NCI-H2107 treated with DMSO at 0.1 percent for 48 hours (cell line): Measurements from ENCODE around the gene COL9A2.
"Not testable (repeated sequence)": the region's sequence is repeated elsewhere in the genome, so short reads cannot be mapped to it uniquely, and the experiment has no call there.

Experiments used
- DNase-seq: peaks from one replicate; lab custom pipeline; 2025; ENCODE audit not compliant: unreplicated experiment; lab: John Stamatoyannopoulos, UW

Gene COL9A2

DNA sequence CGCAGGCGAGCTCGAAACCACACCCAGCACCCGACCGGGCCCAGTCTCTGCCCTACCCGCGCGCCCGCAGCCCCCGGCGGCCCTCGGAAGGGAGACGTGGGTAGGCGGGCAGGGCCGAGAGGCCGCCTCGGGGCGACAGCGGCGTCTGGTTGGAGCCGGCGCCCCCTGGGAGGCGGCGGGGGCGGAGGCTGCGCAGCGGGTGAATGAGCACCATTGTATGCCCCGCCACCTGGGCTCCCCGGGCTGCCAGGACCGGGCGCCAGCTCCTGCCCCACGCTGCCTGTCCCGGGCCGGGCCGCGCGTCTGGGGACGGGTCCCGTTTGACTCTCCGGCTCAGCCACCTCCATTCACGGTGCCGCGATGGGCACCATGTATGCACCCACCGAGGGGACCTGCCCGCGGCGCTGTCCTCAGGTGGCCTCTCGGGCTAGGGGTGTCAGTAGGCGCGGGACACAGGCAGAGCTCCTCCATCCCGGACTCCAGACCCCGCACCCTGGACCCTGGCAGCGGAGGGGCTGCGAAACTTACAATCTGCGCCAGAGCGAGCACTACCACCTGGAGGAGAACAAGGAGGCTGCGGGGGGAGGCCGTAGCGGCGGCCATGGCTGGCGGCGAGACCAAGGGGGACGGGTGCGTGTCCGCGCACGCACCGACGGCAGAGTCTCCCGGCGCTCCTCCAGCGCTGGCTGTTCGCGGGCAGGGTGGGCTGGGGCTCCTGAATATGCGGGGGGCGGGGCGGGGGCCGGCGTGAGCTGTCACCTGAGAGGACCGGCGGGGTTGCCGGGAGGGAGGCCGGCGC, at the start of gene COL9A2:
Gene COL9A2 (minus strand): TSS at position 692 of the 799 bp plus-strand sequence. CDS start 89 bp downstream, at position 603.
- no peak for DNase-seq

DNA sequence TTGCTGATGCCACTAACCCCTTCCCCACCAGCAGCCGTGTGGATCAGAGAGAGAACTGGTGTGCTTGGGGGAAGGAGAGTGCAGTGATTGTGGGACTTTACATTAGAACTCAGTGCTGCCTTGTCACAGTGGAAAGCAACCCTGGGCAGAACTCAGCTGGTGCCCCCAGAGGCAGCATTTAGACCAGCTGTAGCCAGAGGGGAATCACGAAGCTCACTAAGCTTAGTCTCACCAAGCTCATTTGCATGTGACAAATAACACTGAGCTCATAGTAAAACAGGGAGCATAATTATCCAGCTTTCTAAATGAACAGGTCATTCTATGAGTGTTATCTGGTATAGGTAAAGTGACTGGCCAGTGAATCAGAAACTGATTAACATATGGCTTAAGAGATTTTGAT, 46.6 kb upstream of the COL9A2 start:
- no peak for DNase-seq

DNA sequence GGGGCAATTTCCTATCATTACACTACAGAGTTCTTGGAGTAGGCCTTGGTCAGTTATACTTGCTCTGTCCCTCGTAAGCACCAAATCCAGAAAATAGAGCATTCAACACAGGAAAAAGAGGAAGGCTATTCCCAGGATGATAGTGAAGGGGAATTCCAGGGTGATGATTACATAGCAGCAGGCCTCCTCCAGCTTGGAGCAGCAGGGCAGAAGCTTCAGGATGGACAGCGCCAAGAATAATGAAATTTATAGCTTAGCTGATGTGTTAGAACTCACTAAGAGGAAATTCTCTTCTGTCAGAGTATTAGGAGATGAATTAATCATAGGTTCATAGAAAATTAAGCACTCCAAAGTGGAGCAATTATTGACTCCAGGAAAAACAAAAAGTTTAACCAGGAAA, 45.6 kb upstream of the COL9A2 start:
- DNase-seq = no peak

DNA sequence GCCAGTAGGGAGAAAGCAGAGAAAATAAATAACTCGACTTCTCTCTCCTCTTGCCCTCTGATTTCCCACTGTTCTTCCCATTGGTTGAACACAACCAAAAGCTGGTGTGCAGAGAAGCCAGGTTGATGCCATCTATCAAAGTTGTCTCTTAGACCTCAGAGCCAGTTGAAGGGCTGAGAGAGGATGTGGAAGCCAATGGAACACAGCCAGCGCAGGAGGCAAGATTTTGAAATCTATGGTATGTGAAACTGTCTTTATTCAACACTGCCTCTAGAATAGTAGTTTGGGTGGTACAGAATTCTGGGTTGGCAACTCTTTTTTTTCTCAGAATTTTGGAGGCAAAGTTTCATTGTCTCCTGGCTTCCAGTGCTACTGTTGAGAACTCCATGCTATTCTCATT, 45.1 kb upstream of the COL9A2 start:
- DNase-seq = no peak

DNA sequence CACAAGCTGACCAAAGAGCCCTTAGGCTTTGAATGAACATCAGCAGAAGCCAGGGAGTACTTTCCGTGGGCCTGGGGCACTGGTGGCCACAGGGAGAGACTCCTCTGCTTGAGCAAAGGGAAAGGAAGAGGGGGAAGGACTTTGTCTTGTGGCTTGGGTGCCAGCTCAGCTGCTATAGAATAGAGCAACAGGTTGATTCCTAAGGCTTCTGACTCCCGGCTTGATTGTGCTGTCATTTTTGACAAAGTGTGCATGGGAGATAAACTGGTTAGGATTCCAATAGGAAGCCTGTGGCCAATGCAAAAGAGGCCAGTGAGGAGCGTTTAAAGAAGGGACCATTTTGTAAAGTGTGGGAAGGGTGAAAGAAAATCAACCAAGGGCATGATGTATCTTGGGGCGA, 44.6 kb upstream of the COL9A2 start:
- no peak for DNase-seq

DNA sequence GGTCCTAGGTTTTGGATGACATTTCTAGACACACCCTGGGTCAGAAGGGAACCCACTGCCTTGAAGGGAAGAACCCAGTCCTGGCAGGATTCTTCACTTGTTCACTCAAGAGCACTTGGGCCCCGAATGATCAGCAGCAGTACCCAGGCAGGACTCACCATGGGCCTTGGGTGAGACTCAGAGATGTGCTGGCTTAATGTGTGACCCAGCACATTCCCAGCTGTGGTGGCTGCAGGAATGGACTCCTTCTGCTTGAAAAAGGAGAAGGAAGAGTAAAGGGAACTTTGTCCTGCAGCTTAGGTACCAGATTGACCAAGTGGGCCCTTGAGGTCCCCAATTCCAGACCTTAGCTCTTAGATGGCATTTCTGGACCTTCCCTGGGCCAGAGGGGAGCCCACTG, 44.1 kb upstream of the COL9A2 start:
- no peak for DNase-seq

DNA sequence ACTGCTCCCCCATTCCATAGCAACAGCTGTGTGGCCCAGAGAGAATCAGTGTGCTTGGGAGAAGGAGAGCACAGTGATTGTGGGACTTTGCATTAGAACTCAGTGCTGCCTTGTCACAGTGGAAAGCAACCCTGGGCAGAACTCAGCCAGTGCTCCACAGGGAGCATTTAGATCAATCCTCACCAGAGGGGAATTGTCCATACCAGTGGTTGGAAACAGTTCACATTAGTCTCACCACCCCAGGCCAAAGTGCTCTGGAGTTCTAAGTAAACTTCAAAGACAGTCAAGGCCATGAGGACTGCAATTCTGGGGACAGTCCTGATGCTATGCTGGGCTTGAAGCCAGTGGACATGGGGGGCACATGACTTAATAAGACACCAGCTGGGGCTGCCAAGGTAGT, 43.5 kb upstream of the COL9A2 start:
- no peak for DNase-seq

DNA sequence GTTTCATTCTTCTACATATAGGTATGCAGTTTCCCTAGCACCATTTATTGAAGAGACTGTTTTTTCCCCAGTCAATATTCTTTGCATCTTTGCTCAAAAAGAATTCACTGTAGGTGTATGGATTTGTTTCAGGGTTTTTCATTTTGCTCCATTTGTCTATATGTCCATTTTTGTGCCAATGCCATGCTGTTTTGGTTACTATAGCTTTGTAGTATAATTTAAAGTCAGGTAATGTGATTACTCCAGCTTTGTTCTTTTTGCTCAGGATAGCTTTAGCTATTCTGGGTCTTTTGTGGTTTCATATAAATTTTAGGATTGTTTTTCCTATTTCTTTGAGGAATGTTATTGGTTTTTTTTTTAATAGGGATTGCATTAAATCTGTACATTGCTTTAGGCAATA, 40.5 kb upstream of the COL9A2 start:
- no peak for DNase-seq

DNA sequence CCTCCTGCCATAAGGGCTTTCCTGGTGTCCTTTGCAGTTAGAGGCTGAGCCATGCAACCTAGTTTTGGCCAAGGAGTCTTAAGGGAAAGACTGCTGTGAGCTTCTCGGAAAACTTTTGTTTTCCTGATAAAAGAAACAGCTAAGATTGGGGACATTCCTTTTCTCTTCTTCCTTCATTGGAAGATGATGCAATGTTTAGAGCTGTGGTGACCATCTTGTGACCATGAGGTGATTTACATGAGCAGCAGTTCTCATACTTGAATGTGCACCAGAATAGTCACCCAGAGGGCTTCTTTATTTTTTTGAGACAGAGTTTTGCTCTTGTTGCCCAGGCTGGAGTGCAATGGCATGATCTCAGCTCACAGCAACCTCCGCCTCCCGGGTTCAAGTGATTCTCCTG, 36.0 kb upstream of the COL9A2 start:
- no peak for DNase-seq

DNA sequence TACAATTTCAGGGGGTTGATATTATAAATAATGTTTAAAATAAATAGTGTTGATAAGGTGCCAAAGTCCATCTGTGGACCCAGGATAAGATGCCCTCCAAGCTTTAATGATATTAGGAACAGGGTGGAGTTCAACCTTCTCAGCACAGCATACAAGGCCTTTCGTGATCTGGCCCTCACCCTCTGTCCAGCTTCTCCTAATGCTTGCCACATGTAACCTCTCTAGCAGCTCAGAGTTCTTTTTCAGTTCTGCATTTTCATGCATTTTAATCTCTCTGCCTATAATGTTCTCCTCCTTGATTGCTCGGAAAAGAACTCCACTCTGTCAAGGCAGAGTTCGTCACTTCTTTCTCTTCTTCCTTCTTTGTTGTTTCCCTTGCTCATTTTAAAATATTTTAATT, 35.0 kb upstream of the COL9A2 start:
- DNase-seq = no peak

DNA sequence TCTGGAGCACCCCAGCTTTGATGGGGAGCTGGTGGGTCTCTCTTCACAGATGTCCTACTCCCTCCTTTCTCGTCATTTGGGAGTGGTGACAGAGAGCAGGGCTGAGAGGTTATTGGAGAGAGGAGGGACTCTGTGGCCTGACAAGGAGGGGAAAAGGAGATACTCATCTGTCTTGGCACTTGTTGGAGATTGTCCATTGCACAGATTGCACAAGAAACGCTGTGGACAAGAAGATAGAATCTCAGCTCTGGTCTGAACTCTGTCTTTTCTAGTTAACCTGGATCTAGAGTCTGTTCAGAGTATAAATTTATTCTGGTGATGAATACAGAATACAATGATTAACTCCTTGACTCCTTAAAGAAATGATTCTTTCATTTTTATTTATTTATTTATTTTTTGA, 34.0 kb upstream of the COL9A2 start:
- DNase-seq = no peak

DNA sequence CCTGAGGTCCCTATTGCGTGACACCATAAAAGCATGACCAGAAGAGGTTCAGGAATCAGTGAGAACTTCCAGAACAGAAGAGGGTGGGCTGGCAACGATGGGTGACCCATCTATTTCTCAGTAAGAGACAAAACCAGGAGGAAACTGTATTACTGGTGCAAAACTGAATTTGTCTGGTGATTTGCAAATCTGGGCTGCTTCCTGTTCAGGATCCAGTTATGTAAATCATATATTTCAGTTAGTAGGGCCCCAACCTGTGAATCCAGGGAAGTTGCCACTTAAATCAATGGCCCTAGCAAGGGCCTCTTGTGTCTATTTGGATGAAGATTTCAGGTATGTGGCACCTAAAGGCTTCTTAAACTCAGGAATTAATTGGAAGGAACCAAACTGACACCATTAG, 33.3 kb upstream of the COL9A2 start:
- DNase-seq = no peak

DNA sequence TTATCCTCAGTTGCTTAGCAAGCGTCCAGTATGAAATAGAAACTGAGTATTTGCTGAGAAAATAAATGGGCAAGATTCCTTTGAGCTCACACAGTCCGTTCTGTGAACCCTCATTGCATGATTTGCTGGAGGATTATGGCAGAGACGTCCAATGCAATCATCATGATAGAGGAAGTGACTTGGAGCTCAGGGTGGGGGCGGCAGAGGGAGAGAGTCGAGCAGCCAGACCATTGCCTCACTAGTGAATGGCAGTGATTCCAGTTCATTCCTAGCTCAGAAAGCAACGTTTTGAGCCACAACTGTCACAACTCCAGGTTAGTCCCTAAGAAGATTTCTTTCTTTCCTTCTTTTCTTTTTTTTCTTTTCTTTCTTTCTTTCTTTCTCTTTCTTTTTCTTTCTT, 27.5 kb upstream of the COL9A2 start:
- DNase-seq = no peak

DNA sequence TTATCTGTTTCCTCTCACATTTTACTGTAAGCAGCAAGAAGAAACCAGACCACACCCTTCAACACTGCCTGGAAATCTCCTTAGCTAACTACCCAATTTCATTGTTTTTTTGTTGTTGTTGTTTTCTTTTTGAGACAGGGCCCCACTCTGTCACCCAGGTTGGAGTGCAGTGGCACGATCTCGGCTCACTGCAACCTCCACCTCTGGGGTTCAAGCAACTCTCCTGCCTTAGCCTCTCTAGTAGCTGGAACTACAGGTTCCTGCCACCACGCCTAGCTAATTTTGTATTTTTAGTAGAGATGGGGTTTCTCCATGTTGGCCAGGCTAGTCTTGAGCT, 25.3 kb upstream of the COL9A2 start:
- DNase-seq = not testable (repeated sequence)

DNA sequence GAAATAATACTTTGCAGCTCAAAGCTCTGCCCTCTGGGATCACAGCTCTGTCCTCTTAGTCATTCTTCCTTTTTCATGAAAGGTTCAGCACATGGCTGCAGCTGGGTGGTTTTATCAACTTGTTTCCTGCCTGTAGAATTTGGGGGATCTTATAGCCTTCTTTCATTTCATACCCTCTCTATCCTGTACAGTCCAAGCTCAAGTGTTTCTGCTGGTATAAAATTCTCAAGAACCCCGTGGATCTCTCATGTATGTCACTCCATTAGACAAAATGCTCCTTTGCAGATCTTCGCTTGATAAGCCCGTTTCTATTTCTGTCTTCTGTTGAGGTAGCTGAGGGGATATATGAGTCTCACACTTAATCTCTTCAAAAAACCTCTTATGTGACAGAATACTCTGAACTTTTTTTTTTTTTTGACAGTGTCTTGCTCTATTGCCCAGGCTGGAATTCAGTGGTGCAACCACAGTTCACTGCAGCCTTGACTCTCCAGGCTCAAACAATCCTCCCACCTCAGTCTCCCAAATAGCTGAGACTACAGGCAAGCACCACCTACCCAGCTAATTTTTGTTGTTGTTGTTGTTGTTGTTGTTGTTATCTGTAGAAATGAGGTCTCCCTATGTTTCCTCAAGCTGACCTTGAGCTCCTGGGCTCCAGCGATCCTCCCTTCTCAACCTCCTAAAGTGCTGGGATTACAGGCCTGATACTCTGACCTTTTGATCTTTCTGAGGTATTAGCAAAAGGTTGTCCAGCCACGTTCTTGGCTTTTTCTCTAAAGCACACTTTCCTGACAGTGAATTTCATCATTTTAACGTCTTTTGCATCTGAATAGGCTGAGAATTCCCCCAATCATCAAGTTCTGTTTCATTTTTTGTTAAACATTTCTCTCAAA, 24.6 kb upstream of the COL9A2 start:
- no peak for DNase-seq

DNA sequence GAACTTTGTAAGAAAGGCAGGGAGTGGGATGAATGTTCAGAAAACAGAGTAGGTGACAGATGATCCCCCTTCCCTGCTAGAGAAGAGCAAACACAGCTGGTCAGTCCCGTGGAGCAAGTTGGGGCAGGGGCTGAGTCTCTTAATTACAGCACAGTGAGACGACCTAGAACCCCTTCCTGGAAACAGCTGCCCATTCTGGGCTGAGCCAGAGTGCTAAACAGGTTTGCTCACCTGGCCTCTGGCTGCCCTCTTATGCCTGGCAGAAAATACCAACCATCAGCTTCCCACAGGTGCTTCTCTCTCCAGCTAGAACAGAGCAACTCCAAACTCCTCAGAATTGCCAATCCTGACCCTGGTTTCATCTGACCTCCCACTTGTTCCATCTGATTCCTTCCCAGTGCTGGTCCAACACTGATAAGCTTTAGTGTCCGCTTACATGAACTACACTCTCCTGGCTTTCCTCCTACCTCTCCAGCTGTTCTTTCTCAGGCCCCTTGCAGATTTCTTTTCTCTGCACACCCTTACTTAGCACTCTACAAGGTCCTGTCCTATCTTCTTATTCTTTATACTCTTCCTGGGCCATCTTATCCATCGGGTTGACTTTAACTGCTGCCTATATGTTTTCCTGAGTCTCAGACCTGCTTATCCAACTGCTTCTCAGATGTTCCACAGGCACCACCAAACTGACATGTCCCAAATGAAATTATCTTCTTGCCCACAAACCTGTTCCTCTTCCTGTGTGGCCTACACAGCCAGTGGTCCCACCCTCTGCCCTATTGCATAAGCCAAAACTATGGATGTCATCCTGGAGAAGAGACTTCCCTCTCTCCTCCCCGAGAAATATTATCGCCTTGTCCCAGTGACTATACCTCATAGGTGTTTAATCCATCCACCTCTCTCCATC, 22.6 kb upstream of the COL9A2 start:
- DNase-seq = no peak

DNA sequence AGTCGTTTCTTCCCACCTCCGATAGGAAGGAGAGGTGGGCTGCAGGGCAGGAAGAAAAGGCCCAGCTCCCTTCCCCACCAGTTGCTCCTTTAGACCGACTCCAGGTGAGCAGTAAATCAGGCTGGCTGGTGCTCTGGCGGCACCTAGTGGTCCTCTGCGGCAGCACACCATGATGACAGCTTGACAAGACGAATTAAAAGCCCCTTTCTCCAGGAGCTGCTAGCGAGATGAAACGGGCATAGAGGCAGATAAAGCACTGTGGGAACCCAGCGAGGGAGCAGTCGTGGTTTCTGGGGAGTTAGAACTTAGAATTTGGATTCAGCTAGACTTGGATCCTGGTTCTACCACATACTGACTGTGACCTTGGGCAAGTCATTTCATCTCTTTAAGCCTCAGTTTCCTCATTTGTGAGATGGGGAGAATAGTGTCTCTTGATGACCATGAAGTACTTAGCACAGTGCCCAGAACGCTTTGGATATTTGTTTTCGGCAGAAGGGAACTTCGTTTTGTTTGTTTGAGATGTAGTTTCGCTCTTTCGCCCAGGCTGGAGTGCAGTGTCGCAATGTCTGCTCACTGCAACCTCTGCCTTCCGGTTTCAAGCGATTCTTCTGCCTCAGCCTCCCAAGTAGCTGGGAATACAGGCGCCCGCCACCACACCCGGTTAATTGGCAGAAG, 21.8 kb upstream of the COL9A2 start:
- DNase-seq = peak; percentile 76

DNA sequence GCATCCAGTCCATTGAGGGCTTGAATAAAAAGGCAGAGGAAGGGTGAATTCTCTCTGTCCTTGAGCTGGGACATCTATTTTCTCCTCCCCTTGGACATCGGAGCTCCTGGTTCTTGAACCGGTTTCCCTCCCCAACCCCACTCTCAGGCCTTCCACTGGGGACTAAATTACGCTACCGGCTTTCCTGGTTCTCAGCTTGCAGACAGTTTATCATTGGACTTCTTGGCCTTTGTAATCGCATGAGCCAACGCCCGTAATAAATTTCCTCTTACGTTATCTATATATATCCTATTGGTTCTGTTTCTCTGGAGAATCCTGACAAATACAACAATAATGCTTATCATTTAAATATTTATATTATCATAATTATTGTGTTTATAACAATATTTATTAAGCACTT, 20.4 kb upstream of the COL9A2 start:
- DNase-seq = no peak

DNA sequence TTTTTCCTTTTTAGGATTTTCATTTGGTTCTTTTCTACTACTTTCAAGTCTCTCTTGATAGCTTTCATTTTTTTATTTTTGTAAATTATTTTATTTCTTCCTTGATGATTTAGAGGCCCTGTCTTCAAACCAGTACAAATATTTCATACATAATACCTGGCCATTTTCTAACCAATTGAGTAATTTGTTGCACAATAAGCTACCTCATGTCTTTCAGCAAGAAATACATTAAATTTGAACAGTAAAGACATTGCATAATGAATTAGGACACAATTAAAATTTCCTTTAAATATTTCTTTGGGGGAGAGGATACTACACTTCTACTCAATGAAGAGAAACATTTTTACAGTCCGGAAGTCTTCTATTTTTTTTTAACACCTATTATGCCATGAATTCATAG, 15.6 kb upstream of the COL9A2 start:
- DNase-seq = no peak

DNA sequence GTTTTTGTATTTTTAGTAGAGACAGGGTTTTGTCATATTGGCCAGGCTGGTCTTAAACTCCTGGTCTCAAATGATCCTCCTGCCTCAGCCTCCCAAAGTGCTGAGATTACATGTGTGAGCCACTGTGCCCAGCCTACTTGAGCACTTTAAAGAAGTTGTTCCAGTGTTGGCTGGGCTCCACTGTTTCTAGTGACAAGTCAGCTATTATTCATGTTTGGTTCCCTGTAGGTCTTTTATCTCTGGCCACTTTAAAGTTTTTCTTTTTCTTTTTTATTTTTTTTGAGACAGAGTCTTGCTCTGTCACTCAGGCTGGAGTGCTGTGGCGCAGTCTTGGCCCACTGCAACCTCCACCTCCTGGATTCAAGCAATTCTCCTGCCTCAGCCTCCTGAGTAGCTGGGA, 14.3 kb upstream of the COL9A2 start:
- DNase-seq = not testable (repeated sequence)
